ENCODE data around the gene PHACTR1.
"Not testable (repeated sequence)": the region's sequence is repeated elsewhere in the genome, so short reads cannot be mapped to it uniquely, and the experiment has no call there.

PHACTR1 gene

GRCh38 chr6:13147782-13148181 is 431.2 kb downstream of the PHACTR1 start:
- no peak for DNase-seq

GRCh38 chr6:13152764-13153163 is 436.2 kb downstream of the PHACTR1 start:
- DNase-seq = peak in 1 of 51 donors; percentile 57

GRCh38 chr6:13156381-13156780 is 439.8 kb downstream of the PHACTR1 start:
- DNase-seq = no peak

- no peak for DNase-seq
Measured at GRCh38 chr6:13157293-13157692, 440.7 kb downstream of the PHACTR1 start.

GRCh38 chr6:13159300-13159699 is 442.7 kb downstream of the PHACTR1 start:
- no peak for DNase-seq

GRCh38 chr6:13159822-13160221 is 443.3 kb downstream of the PHACTR1 start:
- DNase-seq = not testable (repeated sequence)

- no peak for DNase-seq
Measured at GRCh38 chr6:13163161-13163944, 446.8 kb downstream of the PHACTR1 start.

GRCh38 chr6:13164291-13164690 is 447.7 kb downstream of the PHACTR1 start:
- DNase-seq = no peak

GRCh38 chr6:13165502-13166172 is 449.1 kb downstream of the PHACTR1 start:
- no peak for DNase-seq

GRCh38 chr6:13166269-13166668 is 449.7 kb downstream of the PHACTR1 start:
- DNase-seq = no peak

GRCh38 chr6:13166916-13167315 is 450.3 kb downstream of the PHACTR1 start:
- no peak for DNase-seq

- no peak for DNase-seq
Measured at GRCh38 chr6:13172291-13172690, 455.7 kb downstream of the PHACTR1 start.

GRCh38 chr6:13175087-13175486 is 458.5 kb downstream of the PHACTR1 start:
- no peak for DNase-seq

- DNase-seq = no peak
Measured at GRCh38 chr6:13175759-13176158, 459.2 kb downstream of the PHACTR1 start.

GRCh38 chr6:13177664-13178063 is 461.1 kb downstream of the PHACTR1 start:
- DNase-seq = no peak

GRCh38 chr6:13178107-13178506 is 461.5 kb downstream of the PHACTR1 start:
- DNase-seq = no peak

GRCh38 chr6:13180538-13180937 is 464.0 kb downstream of the PHACTR1 start:
- DNase-seq = no peak

- DNase-seq = no peak
Measured at GRCh38 chr6:13181393-13181792, 464.8 kb downstream of the PHACTR1 start.

GRCh38 chr6:13183415-13184088 is 467.0 kb downstream of the PHACTR1 start:
- no peak for DNase-seq

GRCh38 chr6:13184089-13184468 is 467.5 kb downstream of the PHACTR1 start:
- DNase-seq = no peak

- DNase-seq = no peak
Measured at GRCh38 chr6:13184547-13184946, 468.0 kb downstream of the PHACTR1 start.

- DNase-seq = no peak
Measured at GRCh38 chr6:13186861-13187260, 470.3 kb downstream of the PHACTR1 start.

- no peak for DNase-seq
Measured at GRCh38 chr6:13187692-13188091, 471.1 kb downstream of the PHACTR1 start.
